ENCODE data around the gene CATSPER3. TPM values are rescaled to one million over a fixed set of nuclear protein-coding genes. Genes with fewer than 3 reads are reported as not detected.

Gene CATSPER3
- total and polyA plus RNA-seq, 4 donors: 0.33 to 0.79 (median 0.75) TPM; not detected in 1

DNA sequence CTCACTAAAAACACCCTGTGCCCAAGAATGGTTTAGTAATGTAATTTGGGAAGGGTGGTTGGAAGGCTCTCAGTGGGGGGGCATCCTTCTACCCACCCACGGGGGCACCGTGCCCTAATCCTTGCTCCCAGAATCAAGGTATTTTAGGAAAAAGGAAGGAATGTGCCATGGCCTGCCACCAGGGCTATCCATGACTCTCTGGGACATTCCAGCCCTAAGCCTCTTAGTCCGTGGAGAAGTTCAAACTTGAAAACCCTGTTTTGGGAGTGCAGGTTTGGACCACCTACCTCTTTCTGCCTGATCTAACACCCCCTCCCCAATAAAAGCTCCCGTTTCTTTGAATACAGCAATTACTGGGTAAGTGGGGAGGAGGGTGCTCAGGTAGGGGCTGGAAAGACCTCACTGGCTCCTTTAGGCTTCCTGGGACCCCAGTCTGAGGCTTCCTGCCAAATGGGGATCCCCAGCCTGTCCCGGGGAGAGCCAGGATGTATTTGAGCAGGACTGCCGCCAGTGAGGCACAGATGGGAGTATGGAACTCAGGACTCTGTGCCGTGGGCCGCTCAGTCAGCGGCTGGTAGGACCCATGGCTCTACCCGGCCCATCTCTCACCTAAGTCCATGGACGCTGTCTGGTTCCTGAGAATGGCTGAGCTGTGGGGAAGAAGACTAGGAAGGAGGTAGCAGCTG lies 70.0 kb downstream of the CATSPER3 start:
- Histone ChIP-seq H3K27me3 (ENCODE audit: control insufficient read depth, insufficient read depth, low read length) (peaks cover 91% of the 10 kb centered on the region), H3K4me3 (ENCODE audit: low read depth, low read length) (no peak overlapping the region), H3K27ac (ENCODE audit: low read depth, low read length) (no peak overlapping the region), H3K9me3 (ENCODE audit: control insufficient read depth, insufficient read depth, low read length) (no peaks in the 10 kb centered on the region), H3K4me1 (ENCODE audit: control insufficient read depth, insufficient read depth, low read length) (peaks cover 30% of the 10 kb centered on the region), H3K36me3 (ENCODE audit: control insufficient read depth, insufficient read depth, low read length) (no peaks in the 10 kb centered on the region)
- WGBS (ENCODE audit: insufficient coverage): 5% methylated on average over 5 of the region's 11 CpGs
- DNase-seq (ENCODE audit: low read depth in 4 of 6, low spot score in 6 of 6): no peak

GRCh38 chr5:135038205-135038812 lies 70.6 kb downstream of the CATSPER3 start:
- H3K4me1 ChIP-seq (ENCODE audit: control insufficient read depth, insufficient read depth, low read length): peaks cover 24% of the 10 kb centered on the region
- no peak overlapping the region for H3K27ac ChIP-seq (ENCODE audit: low read depth, low read length)
- peaks cover 91% of the 10 kb centered on the region for H3K27me3 ChIP-seq (ENCODE audit: control insufficient read depth, insufficient read depth, low read length)
- H3K36me3 ChIP-seq (ENCODE audit: control insufficient read depth, insufficient read depth, low read length): no peaks in the 10 kb centered on the region
- WGBS (ENCODE audit: insufficient coverage): 4% methylated on average over 16 of the region's 20 CpGs
- no peak overlapping the region for H3K4me3 ChIP-seq (ENCODE audit: low read depth, low read length)
- DNase-seq (ENCODE audit: low read depth in 4 of 6, low spot score in 6 of 6): no peak
- H3K9me3 ChIP-seq (ENCODE audit: control insufficient read depth, insufficient read depth, low read length): no peaks in the 10 kb centered on the region

DNA sequence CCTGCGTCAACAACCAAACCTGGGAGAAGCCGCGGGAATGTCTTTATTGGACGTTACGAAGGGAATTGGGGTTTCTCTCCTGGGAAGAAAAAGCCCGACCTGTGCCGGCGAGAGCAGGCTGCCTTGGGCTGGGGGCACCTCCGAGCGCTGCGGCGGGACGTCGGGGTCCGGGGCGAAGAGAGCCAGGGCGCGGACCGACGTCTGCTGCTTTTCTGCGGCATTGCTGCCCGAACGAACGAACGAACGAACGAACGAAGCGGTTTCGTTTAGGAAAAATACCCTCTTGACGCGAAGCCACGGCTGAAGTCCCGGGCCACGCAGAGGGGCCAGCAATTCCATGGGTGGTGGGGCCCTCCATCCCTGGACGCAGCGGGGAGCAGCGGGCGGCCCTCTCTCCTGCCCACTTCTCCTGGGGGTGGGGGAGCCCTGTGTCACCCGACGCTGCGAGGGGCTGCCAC lies 71.1 kb downstream of the CATSPER3 start:
- H3K4me1 ChIP-seq (ENCODE audit: control insufficient read depth, insufficient read depth, low read length): peaks cover 20% of the 10 kb centered on the region
- 1% methylated on average over 42 of the region's 42 CpGs for WGBS (ENCODE audit: insufficient coverage)
- H3K9me3 ChIP-seq (ENCODE audit: control insufficient read depth, insufficient read depth, low read length): no peaks in the 10 kb centered on the region
- no peak overlapping the region for H3K4me3 ChIP-seq (ENCODE audit: low read depth, low read length)
- no peak overlapping the region for H3K27ac ChIP-seq (ENCODE audit: low read depth, low read length)
- no peaks in the 10 kb centered on the region for H3K36me3 ChIP-seq (ENCODE audit: control insufficient read depth, insufficient read depth, low read length)
- peak in 1 of 6 donors; percentile 33 for DNase-seq (ENCODE audit: low read depth in 4 of 6, low spot score in 6 of 6)
- peaks cover 94% of the 10 kb centered on the region for H3K27me3 ChIP-seq (ENCODE audit: control insufficient read depth, insufficient read depth, low read length)

DNA sequence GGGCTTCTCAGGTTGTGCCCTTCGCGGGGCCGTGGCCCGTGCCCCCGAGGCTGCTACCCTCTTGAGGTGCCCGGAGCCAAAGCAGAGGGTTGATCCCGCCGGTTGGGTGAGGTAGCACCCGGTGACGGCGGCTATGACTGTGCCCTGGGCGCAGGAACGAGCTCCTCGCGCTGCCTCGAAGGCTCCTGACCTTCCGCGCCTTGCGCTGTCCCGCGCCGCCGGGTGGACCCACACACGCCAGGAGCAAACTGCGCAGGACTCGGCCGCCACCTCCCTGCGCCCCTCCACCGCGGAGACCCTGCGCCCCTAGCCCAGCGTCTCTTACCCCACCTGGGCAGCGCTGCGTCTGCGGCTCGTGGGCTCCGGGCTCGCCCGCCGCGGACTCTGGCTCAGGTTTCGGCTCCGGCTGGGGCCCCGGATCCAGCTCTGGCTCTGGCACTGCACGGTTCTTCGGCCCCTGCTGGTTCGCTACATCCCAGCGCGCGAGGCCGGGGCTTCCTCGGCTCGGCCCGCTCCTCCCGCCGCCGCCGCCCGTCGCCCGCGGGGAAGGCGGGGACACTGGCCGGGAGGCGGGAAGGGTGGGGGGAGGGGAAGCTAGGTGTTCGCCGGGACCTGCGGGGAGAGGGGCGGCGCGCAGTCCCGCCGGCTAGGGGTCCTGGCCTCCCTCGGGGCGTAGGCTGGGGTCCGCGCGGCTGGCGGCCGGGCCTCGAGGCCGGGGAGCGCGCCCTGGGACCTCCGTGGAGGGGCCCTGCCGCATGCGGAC lies 71.7 kb downstream of the CATSPER3 start:
- no peaks in the 10 kb centered on the region for H3K36me3 ChIP-seq (ENCODE audit: control insufficient read depth, insufficient read depth, low read length)
- H3K9me3 ChIP-seq (ENCODE audit: control insufficient read depth, insufficient read depth, low read length): no peaks in the 10 kb centered on the region
- no peak overlapping the region for H3K27ac ChIP-seq (ENCODE audit: low read depth, low read length)
- H3K4me1 ChIP-seq (ENCODE audit: control insufficient read depth, insufficient read depth, low read length): peaks cover 20% of the 10 kb centered on the region
- WGBS (ENCODE audit: insufficient coverage): under 1% methylated on average over 87 of the region's 87 CpGs
- DNase-seq (ENCODE audit: low read depth in 4 of 6, low spot score in 6 of 6): peak in 1 of 6 donors; percentile 24
- H3K4me3 ChIP-seq (ENCODE audit: low read depth, low read length): no peak overlapping the region
- peaks cover 98% of the 10 kb centered on the region for H3K27me3 ChIP-seq (ENCODE audit: control insufficient read depth, insufficient read depth, low read length)

DNA sequence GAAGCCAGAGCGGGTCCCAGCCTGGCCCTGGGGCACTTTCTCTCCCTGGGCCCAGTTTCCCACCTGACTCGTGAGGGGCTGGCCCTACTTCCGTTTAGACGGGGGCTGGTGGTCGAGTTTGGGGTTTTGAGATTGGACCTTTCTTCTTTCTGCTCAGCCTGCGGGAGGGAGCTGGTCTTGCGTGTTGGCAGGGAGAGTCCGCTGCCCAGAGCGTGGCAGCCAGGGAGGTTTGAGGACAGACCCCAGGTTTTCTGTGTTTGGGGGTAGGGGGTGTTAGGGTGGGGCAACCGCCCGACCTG lies 72.3 kb downstream of the CATSPER3 start:
- 0% methylated on average over 7 of the region's 11 CpGs for WGBS (ENCODE audit: insufficient coverage)
- H3K9me3 ChIP-seq (ENCODE audit: control insufficient read depth, insufficient read depth, low read length): no peaks in the 10 kb centered on the region
- H3K4me1 ChIP-seq (ENCODE audit: control insufficient read depth, insufficient read depth, low read length): peaks cover 20% of the 10 kb centered on the region
- no peak overlapping the region for H3K27ac ChIP-seq (ENCODE audit: low read depth, low read length)
- no peaks in the 10 kb centered on the region for H3K36me3 ChIP-seq (ENCODE audit: control insufficient read depth, insufficient read depth, low read length)
- no peak for DNase-seq (ENCODE audit: low read depth in 4 of 6, low spot score in 6 of 6)
- no peak overlapping the region for H3K4me3 ChIP-seq (ENCODE audit: low read depth, low read length)
- H3K27me3 ChIP-seq (ENCODE audit: control insufficient read depth, insufficient read depth, low read length): peaks cover 98% of the 10 kb centered on the region

GRCh38 chr5:135040333-135041144 lies 72.8 kb downstream of the CATSPER3 start:
- DNase-seq (ENCODE audit: low read depth in 4 of 6, low spot score in 6 of 6): peak in 2 of 6 donors; percentile 36 to 59
- H3K9me3 ChIP-seq (ENCODE audit: control insufficient read depth, insufficient read depth, low read length): no peaks in the 10 kb centered on the region
- H3K4me1 ChIP-seq (ENCODE audit: control insufficient read depth, insufficient read depth, low read length): peaks cover 20% of the 10 kb centered on the region
- H3K4me3 ChIP-seq (ENCODE audit: low read depth, low read length): no peak overlapping the region
- H3K27me3 ChIP-seq (ENCODE audit: control insufficient read depth, insufficient read depth, low read length): peaks cover 98% of the 10 kb centered on the region
- no peak overlapping the region for H3K27ac ChIP-seq (ENCODE audit: low read depth, low read length)
- 1% methylated on average over 51 of the region's 51 CpGs for WGBS (ENCODE audit: insufficient coverage)
- no peaks in the 10 kb centered on the region for H3K36me3 ChIP-seq (ENCODE audit: control insufficient read depth, insufficient read depth, low read length)

DNA sequence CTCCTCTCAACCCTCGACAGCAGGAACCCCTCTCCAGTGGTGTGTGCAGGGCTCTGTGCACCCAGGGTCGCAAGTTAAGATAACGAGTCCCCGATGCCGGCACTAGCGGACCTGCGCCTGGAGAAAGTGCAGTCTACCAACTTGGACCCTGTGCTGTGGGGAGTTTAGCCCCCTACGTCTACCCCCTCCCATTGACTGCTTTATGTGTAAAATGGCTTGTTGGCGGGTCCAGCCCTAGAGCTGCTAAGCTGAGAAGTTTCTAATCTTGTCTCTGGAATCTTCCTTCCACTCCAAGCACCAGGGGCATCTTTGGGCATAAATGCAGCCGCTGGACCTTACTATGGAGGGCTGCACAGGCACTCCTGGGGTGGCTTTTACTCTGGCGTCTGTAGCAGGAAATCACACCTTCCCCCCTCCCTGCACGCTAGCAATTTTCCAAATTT lies 73.5 kb downstream of the CATSPER3 start:
- no peak for DNase-seq (ENCODE audit: low read depth in 4 of 6, low spot score in 6 of 6)
- peaks cover 98% of the 10 kb centered on the region for H3K27me3 ChIP-seq (ENCODE audit: control insufficient read depth, insufficient read depth, low read length)
- H3K4me3 ChIP-seq (ENCODE audit: low read depth, low read length): no peak overlapping the region
- H3K36me3 ChIP-seq (ENCODE audit: control insufficient read depth, insufficient read depth, low read length): no peaks in the 10 kb centered on the region
- no peaks in the 10 kb centered on the region for H3K9me3 ChIP-seq (ENCODE audit: control insufficient read depth, insufficient read depth, low read length)
- peaks cover 20% of the 10 kb centered on the region for H3K4me1 ChIP-seq (ENCODE audit: control insufficient read depth, insufficient read depth, low read length)
- no peak overlapping the region for H3K27ac ChIP-seq (ENCODE audit: low read depth, low read length)
- 16% methylated on average over 11 of the region's 12 CpGs for WGBS (ENCODE audit: insufficient coverage)

DNA sequence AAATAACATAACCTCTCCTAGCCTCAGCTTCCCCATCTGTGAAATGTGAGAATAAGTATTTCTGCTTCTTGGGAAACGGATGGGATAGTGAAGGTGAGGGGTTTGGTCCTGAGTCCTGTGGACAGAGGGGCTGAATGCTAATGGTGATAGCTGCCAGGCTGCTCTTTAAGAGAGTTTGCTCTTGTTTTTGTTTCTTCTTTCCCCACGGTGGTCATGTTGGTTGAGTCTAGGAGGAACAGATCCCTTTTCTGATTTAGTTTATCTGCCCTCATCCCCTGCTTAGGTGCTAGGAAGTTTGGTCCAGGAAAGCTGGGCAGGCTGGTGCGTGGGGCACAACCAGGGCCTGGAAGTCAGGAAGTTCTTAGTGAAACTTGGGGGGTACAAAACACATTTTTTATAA lies 74.0 kb downstream of the CATSPER3 start:
- no peaks in the 10 kb centered on the region for H3K9me3 ChIP-seq (ENCODE audit: control insufficient read depth, insufficient read depth, low read length)
- H3K36me3 ChIP-seq (ENCODE audit: control insufficient read depth, insufficient read depth, low read length): no peaks in the 10 kb centered on the region
- H3K4me1 ChIP-seq (ENCODE audit: control insufficient read depth, insufficient read depth, low read length): peaks cover 20% of the 10 kb centered on the region
- no peak overlapping the region for H3K4me3 ChIP-seq (ENCODE audit: low read depth, low read length)
- DNase-seq (ENCODE audit: low read depth in 4 of 6, low spot score in 6 of 6): no peak
- peaks cover 97% of the 10 kb centered on the region for H3K27me3 ChIP-seq (ENCODE audit: control insufficient read depth, insufficient read depth, low read length)
- H3K27ac ChIP-seq (ENCODE audit: low read depth, low read length): no peak overlapping the region
- 62% methylated on average over 1 of the region's 3 CpGs for WGBS (ENCODE audit: insufficient coverage)

DNA sequence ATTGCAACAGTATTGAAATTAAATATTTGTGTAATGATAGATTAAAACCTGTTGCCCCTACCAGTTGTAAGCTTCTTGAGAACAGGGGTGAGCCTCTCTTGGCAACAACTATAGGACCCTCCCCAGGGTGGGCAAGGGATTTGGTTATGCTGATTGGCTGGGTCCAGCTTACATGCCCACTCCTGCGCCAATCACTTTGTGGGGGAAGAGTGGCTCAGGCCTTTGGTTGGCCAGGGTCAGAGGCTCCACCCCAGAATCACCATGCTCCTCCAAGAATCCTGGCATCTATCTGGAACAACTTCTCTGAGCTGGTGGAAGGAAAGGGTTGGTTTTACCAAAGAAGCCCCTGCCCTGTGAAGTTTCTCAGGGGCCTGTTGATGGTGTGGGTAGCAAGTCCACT lies 74.9 kb downstream of the CATSPER3 start:
- H3K9me3 ChIP-seq (ENCODE audit: control insufficient read depth, insufficient read depth, low read length): no peaks in the 10 kb centered on the region
- no peak overlapping the region for H3K4me3 ChIP-seq (ENCODE audit: low read depth, low read length)
- DNase-seq (ENCODE audit: low read depth in 4 of 6, low spot score in 6 of 6): no peak
- WGBS (ENCODE audit: insufficient coverage): 80% methylated on average over 1 of the region's 1 CpG
- H3K36me3 ChIP-seq (ENCODE audit: control insufficient read depth, insufficient read depth, low read length): no peaks in the 10 kb centered on the region
- no peak overlapping the region for H3K27ac ChIP-seq (ENCODE audit: low read depth, low read length)
- H3K27me3 ChIP-seq (ENCODE audit: control insufficient read depth, insufficient read depth, low read length): peaks cover 95% of the 10 kb centered on the region
- H3K4me1 ChIP-seq (ENCODE audit: control insufficient read depth, insufficient read depth, low read length): peaks cover 20% of the 10 kb centered on the region
